Transverse colon (tissue), 4 donors: ENCODE data around the gene GUCY1B1. TPM values are rescaled to one million over a fixed set of nuclear protein-coding genes. Genes with fewer than 3 reads are reported as not detected.
A peak's percentile ranks its signal among the peaks of the same experiment; 100 is the strongest.

Source experiments
- DNase-seq: peaks from one replicate; pipeline ENCODE4 v3.0.0-alpha.2; 2019
- H3K27ac ChIP-seq, 4 donors: fragments of 200-600 bp; sonication (generic); 2 replicates each; pipeline ENCODE4 v1.5.1; 2016 to 2018; ENCODE audit warnings: inconsistent platforms in 4 of 4
- H3K27me3 ChIP-seq: fragments of 200-600 bp; sonication (generic); 2 replicates; pipeline ENCODE4 v1.5.1; 2017; ENCODE audit warnings: inconsistent platforms
- H3K36me3 ChIP-seq, 4 donors: fragments of 200-600 bp; sonication (generic); 2 replicates each; pipeline ENCODE4 v1.5.1; 2017 to 2019; ENCODE audit warnings: inconsistent platforms in 4 of 4
- H3K4me1 ChIP-seq, 4 donors: fragments of 200-600 bp; sonication (generic); 2 replicates each; pipeline ENCODE4 v1.5.1; 2017 to 2020; ENCODE audit warnings: inconsistent platforms in 4 of 4
- H3K4me3 ChIP-seq, 4 donors: fragments of 200-600 bp; sonication (generic); 1 replicate in 1 of 4; 2 replicates in 3 of 4; pipeline versions ENCODE4 v1.5.1 to v1.6.1; 2017 to 2019; ENCODE audit warnings: inconsistent platforms in 4 of 4
- H3K9me3 ChIP-seq, 2 donors: fragments of 200-600 bp; sonication (generic); 2 replicates each; pipeline ENCODE4 v1.5.1; 2017 to 2019; ENCODE audit warnings: inconsistent platforms in 2 of 2
- EP300 ChIP-seq: sonication (generic); formaldehyde crosslinking; IDR thresholded peaks from one replicate; pipeline ENCODE4 v1.6.1; 2017; ENCODE audit warnings: antibody characterized with exemption, low read depth
- POLR2A ChIP-seq: fragments of 450-650 bp; IDR thresholded peaks from one replicate; pipeline ENCODE4 v1.6.1; 2016; ENCODE audit warnings: antibody characterized with exemption, mild to moderate bottlenecking, moderate library complexity
- POLR2AphosphoS5 ChIP-seq, 3 donors: sonication (generic); formaldehyde crosslinking; IDR thresholded peaks; one replicate each; pipeline ENCODE4 v1.6.1; 2016; ENCODE audit warnings: antibody characterized with exemption in 3 of 3
- WGBS, 2 donors: methylation state at CpG; one replicate each; pipeline ENCODE4 v1.1.5; 2018; ENCODE audit warnings: low coverage in 1 of 2; 5-methylcytosine and 5-hydroxymethylcytosine counted together
- in situ Hi-C, 4 donors: fragments of 200-750 bp; cut with MboI; loops; one replicate each; pipeline versions ENCODE4 v1.15.0 to v1.15.1; 2017; ENCODE audit warnings: low sequenced_read_pairs in 3 of 4, low pct_ligation_motif_present in 1 of 4, low pct_unique_long_range_greater_than_20kb in 1 of 4
- intact Hi-C: fragments of 100-400 bp; cut with DNase I; formaldehyde crosslinking; loops from one replicate; pipeline ENCODE4 v1.15.1; 2023; ENCODE audit warnings: low total_unique reads
- total RNA-seq, 4 donors: library from RNA; depleted of rRNA; stranded (reverse); fragments of >200 nt; gene quantifications; one replicate each; pipeline ENCODE4 v1.1.0, GENCODE V29; 2016
- TF ChIP-seq, protein P1 (sequence below), 5 experiments: fragments of 200-600 bp in 3 of 5; fragments of 450-650 bp in 2 of 5; sonication (generic) in 3 of 5; IDR thresholded peaks; 1 replicate in 2 of 5; 2 replicates in 3 of 5; pipeline ENCODE4 v1.5.1; 2016 to 2017; ENCODE audit warnings: antibody characterized with exemption in 5 of 5, inconsistent platforms in 3 of 5, mild to moderate bottlenecking in 2 of 5, moderate library complexity in 1 of 5

GUCY1B1 gene
- total RNA-seq, 4 donors from 2014 or later: 6.0 to 20.3 (median 10.6) TPM

- Histone ChIP-seq H3K4me1 (peaks cover 3 to 18% (median 8%) of the 10 kb centered on the region in 4 donors), H3K9me3 (no peaks in the 10 kb centered on the region), H3K27me3 (no peaks in the 10 kb centered on the region), H3K36me3 (no peaks in the 10 kb centered on the region), H3K4me3 (no peak overlapping the region), H3K27ac (peak overlapping the region; percentile 62 to 76 (median 70))
- intact Hi-C loops (loop anchor here (5.0 kb wide), 1 partner anchor 395 kb away; no protein-coding TSS in a partner anchor), in situ Hi-C loops (loop anchor here in 1 of 4 donors (10.0 kb wide), 1 partner anchor 152 kb away; the partner anchor contains the start of gene CTSO)
- WGBS, 2 donors: 61 to 68% methylated on average over 3 to 9 of the region's 9 CpGs
- no peak for TF ChIP-seq EP300
- no peak for TF ChIP-seq POLR2A
- TF ChIP-seq POLR2AphosphoS5 (IDR thresholded peaks at IDR 0.05): peak in 1 of 3 donors; percentile 21
- DNase-seq: no peak
Observed at GRCh38 chr4:155802190-155802959, 43.6 kb downstream of the GUCY1B1 start.

DNA sequence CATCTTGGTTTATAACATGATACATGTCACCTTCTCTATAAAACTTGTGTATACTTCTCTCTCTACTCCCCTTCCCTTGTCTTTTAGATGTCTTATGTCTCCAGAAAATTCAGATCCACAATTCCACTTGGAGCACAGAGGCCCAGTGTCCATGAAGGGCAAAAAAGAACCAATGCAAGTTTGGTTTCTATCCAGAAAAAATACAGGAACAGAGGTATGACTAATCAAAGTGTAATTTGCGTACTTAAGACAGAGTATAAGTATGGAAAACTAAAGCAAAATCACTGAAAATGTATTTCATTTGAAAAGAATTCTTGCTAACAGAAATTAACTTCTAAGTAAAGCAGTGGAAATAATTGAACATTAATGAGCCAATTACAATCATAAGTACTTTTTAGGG lies 46.2 kb downstream of the GUCY1B1 start:
- no peaks in the 10 kb centered on the region for H3K9me3 ChIP-seq
- H3K27ac ChIP-seq: peak overlapping the region in 3 of 4 donors; percentile 45 to 62 (median 57)
- in situ Hi-C loops (loop anchor here in 1 of 4 donors (10.0 kb wide), 1 partner anchor 150 kb away; the partner anchor contains the start of gene CTSO), intact Hi-C loops (no loop called here)
- no peak overlapping the region for H3K4me3 ChIP-seq
- H3K27me3 ChIP-seq: no peaks in the 10 kb centered on the region
- H3K4me1 ChIP-seq: peaks cover 3 to 20% (median 8%) of the 10 kb centered on the region in 4 donors
- 86 to 100% methylated on average over 1 of the region's 1 CpG for WGBS, 2 donors
- H3K36me3 ChIP-seq: no peaks in the 10 kb centered on the region
- no peak for DNase-seq
- TF ChIP-seq POLR2AphosphoS5 (IDR thresholded peaks at IDR 0.05) (no peak), EP300 (no peak), POLR2A (no peak)
- TF ChIP-seq, protein P1, sequence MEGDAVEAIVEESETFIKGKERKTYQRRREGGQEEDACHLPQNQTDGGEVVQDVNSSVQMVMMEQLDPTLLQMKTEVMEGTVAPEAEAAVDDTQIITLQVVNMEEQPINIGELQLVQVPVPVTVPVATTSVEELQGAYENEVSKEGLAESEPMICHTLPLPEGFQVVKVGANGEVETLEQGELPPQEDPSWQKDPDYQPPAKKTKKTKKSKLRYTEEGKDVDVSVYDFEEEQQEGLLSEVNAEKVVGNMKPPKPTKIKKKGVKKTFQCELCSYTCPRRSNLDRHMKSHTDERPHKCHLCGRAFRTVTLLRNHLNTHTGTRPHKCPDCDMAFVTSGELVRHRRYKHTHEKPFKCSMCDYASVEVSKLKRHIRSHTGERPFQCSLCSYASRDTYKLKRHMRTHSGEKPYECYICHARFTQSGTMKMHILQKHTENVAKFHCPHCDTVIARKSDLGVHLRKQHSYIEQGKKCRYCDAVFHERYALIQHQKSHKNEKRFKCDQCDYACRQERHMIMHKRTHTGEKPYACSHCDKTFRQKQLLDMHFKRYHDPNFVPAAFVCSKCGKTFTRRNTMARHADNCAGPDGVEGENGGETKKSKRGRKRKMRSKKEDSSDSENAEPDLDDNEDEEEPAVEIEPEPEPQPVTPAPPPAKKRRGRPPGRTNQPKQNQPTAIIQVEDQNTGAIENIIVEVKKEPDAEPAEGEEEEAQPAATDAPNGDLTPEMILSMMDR (IDR thresholded peaks at IDR 0.05): no peak

DNA sequence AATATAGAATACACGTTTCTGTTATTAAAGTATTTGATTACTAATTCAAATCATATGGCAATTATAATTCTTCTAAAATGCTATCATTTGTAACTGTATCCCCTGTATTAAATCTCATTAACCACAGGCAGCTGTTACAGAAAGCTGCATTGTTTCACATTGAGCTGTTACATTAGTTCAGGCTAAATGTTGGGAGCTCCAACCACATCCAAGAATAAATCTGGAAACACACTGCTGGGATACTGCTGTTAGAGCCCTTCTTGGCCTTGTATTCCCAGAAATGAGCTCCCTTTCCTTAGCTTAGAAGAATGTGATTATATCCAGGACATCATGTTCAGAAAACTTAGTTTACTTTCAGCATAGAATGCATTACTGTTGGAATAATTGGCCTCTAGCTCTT lies 48.2 kb downstream of the GUCY1B1 start:
- TF ChIP-seq, protein P1 (IDR thresholded peaks at IDR 0.05): no peak
- peak in 1 of 3 donors; percentile 47 for TF ChIP-seq POLR2AphosphoS5 (IDR thresholded peaks at IDR 0.05)
- TF ChIP-seq EP300: no peak
- TF ChIP-seq POLR2A: no peak
- Histone ChIP-seq H3K9me3 (no peaks in the 10 kb centered on the region), H3K4me1 (peaks cover 0 to 15% (median 6%) of the 10 kb centered on the region in 4 donors), H3K27ac (peak overlapping the region; percentile 35 to 62 (median 51)), H3K36me3 (no peaks in the 10 kb centered on the region), H3K4me3 (no peak overlapping the region), H3K27me3 (no peaks in the 10 kb centered on the region)
- DNase-seq: no peak
- WGBS, 2 donors: 33 to 42% methylated on average over 1 of the region's 1 CpG
- in situ Hi-C loops: loop anchor here in 1 of 4 donors (10.0 kb wide), 1 partner anchor 148 kb away; the partner anchor contains the start of gene CTSO
- intact Hi-C loops: no loop called here

DNA sequence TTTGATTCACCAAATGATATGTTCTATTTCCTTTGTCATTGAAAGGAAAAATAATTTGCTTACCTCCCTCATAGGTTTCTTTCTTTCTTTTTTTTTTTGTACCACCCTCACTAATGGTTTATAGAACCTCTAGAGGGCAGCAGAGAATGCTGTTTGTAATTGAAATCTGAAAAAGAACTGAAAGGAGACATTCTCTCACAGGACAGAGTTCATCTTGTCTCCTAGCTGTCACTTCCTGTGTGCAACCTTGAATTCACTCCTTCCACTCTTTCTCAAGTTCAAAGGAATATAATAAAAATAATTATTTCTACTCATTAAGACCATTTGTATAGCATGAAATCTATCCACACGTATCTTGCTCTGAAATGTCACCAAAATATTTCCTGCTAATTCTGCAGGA lies 51.0 kb downstream of the GUCY1B1 start:
- TF ChIP-seq, protein P1 (IDR thresholded peaks at IDR 0.05): peak; percentile 48 to 73 (median 57)
- no peak for TF ChIP-seq POLR2A
- intact Hi-C loops (no loop called here), in situ Hi-C loops (loop anchor here in 1 of 4 donors (10.0 kb wide), 1 partner anchor 145 kb away; the partner anchor contains the start of gene CTSO)
- Histone ChIP-seq H3K4me1 (peaks cover 0 to 11% (median 0%) of the 10 kb centered on the region in 4 donors), H3K9me3 (no peaks in the 10 kb centered on the region), H3K27me3 (no peaks in the 10 kb centered on the region), H3K27ac (no peak overlapping the region), H3K36me3 (no peaks in the 10 kb centered on the region), H3K4me3 (no peak overlapping the region)
- DNase-seq: no peak
- 72 to 79% methylated on average over 1 of the region's 1 CpG for WGBS, 2 donors
